IMR-90 (cell line): ENCODE measurements around the gene C1QTNF7. TPM values are rescaled to one million over a fixed set of nuclear protein-coding genes. Genes with fewer than 3 reads are reported as not detected.

Experiments
- ATAC-seq: fragments of 200-7000 bp; cut with Tn5 transposase; 2 replicates; pipeline ENCODE4 v1.9.1; 2020; ENCODE audit warnings: low read depth, mild to moderate bottlenecking, moderate library complexity
- BruUV-seq: library from RNA; stranded (reverse); fragments of 400-500 nt; replicated peaks from 2 replicates; lab custom pipeline; 2021; lab: Mats Ljungman, UMichigan
- CTCF ChIA-PET: fragments of 300-600 bp; formaldehyde crosslinking; extraction: SDS; loops from one replicate; lab custom pipeline; 2021; ENCODE audit warnings: antibody characterized with exemption; lab: Yijun Ruan, JAX
- POLR2A ChIA-PET: fragments of 300-600 bp; sonication (Branson Sonifier 250); formaldehyde crosslinking; loops from one replicate; lab custom pipeline; 2022; ENCODE audit warnings: antibody characterized with exemption; ENCODE audit not compliant: unreplicated experiment; lab: Charles Lee
- DNase-seq: peaks from one replicate; pipeline ENCODE4 v3.0.0; 2013
- H2AFZ ChIP-seq: replicated peaks from 2 replicates; pipeline ENCODE3; 2013; ENCODE audit warnings: low read length, mild to moderate bottlenecking; ENCODE audit not compliant: poor library complexity
- H2AK5ac ChIP-seq: 2 replicates; pipeline ENCODE4 v1.6.1; 2013; ENCODE audit warnings: low read depth, low read length, inconsistent platforms
- H2AK9ac ChIP-seq: replicated peaks from 2 replicates; pipeline ENCODE3; 2013; ENCODE audit warnings: mild to moderate bottlenecking, low read depth, low read length, moderate library complexity; ENCODE audit not compliant: poor library complexity
- H2BK120ac ChIP-seq: 2 replicates; pipeline ENCODE4 v1.6.1; 2013; ENCODE audit warnings: low read depth, low read length, inconsistent platforms
- H2BK15ac ChIP-seq: 3 replicates; pipeline ENCODE4 v1.6.1; 2013; ENCODE audit warnings: low read depth, low read length, inconsistent platforms
- H2BK20ac ChIP-seq: 2 replicates; pipeline ENCODE4 v1.6.1; 2013; ENCODE audit warnings: low read depth, mild to moderate bottlenecking, inconsistent platforms, low read length, moderate library complexity
- H2BK5ac ChIP-seq: 2 replicates; pipeline ENCODE4 v1.6.1; 2013; ENCODE audit warnings: mild to moderate bottlenecking, low read depth, low read length, inconsistent platforms; ENCODE audit not compliant: poor library complexity, severe bottlenecking
- H3K14ac ChIP-seq: replicated peaks from 2 replicates; pipeline ENCODE4 v1.6.1; 2013; ENCODE audit warnings: low read depth, low read length, inconsistent platforms
- H3K18ac ChIP-seq: 2 replicates; pipeline ENCODE4 v1.6.1; 2013; ENCODE audit warnings: low read depth, low read length, control low read depth
- H3K23ac ChIP-seq: 2 replicates; pipeline ENCODE4 v1.6.1; 2013; ENCODE audit warnings: low read depth, low read length, inconsistent platforms
- H3K27ac ChIP-seq: 2 replicates; pipeline ENCODE4 v1.5.1; 2013; ENCODE audit warnings: mild to moderate bottlenecking, control low read depth, low read length; ENCODE audit not compliant: insufficient read depth
- H3K27me3 ChIP-seq: 2 replicates; pipeline ENCODE4 v1.6.1; 2013; ENCODE audit warnings: low read length; ENCODE audit not compliant: control insufficient read depth, insufficient read depth
- H3K36me3 ChIP-seq: 2 replicates; pipeline ENCODE4 v1.6.1; 2013; ENCODE audit warnings: low read length, mixed read lengths; ENCODE audit not compliant: control insufficient read depth, insufficient read depth
- H3K4ac ChIP-seq: 2 replicates; pipeline ENCODE4 v1.6.1; 2013; ENCODE audit warnings: low read depth, low read length, inconsistent platforms
- H3K4me1 ChIP-seq: 2 replicates; pipeline ENCODE4 v1.6.1; 2013; ENCODE audit warnings: low read length, mixed read lengths; ENCODE audit not compliant: control insufficient read depth, insufficient read depth
- H3K4me2 ChIP-seq: 2 replicates; pipeline ENCODE4 v1.6.1; 2013; ENCODE audit warnings: low read depth, mild to moderate bottlenecking, control low read depth, low read length, moderate library complexity
- H3K4me3 ChIP-seq: 2 replicates; pipeline ENCODE4 v1.5.1; 2013; ENCODE audit warnings: low read depth, mild to moderate bottlenecking, control low read depth, low read length, moderate library complexity; ENCODE audit not compliant: insufficient read depth
- H3K56ac ChIP-seq: 2 replicates; pipeline ENCODE4 v1.6.1; 2013; ENCODE audit warnings: low read length, inconsistent platforms; ENCODE audit not compliant: insufficient read depth; ENCODE audit errors: extremely low read depth
- H3K79me1 ChIP-seq, 2 experiments: 2 replicates each; pipeline ENCODE4 v1.6.1; 2013; ENCODE audit warnings: low read length in 2 of 2, inconsistent platforms in 1 of 2, low read depth in 1 of 2
- H3K9ac ChIP-seq: 2 replicates; pipeline ENCODE4 v1.6.1; 2013; ENCODE audit warnings: low read depth, low read length, control low read depth
- H3K9me1 ChIP-seq: 2 replicates; pipeline ENCODE4 v1.6.1; 2013; ENCODE audit warnings: low read length, inconsistent platforms; ENCODE audit not compliant: insufficient read depth
- H3K9me3 ChIP-seq: 2 replicates; pipeline ENCODE4 v1.6.1; 2013; ENCODE audit warnings: low read length; ENCODE audit not compliant: control insufficient read depth, insufficient read depth
- H4K20me1 ChIP-seq: 2 replicates; pipeline ENCODE4 v1.6.1; 2013; ENCODE audit warnings: low read length, inconsistent platforms; ENCODE audit not compliant: insufficient read depth
- H4K5ac ChIP-seq: 2 replicates; pipeline ENCODE4 v1.6.1; 2013; ENCODE audit warnings: mild to moderate bottlenecking, low read depth, low read length, control low read depth
- H4K8ac ChIP-seq, 2 experiments: 2 replicates each; pipeline ENCODE4 v1.6.1; 2013; ENCODE audit warnings: low read depth in 2 of 2, low read length in 2 of 2, control low read depth in 1 of 2, inconsistent platforms in 1 of 2
- H4K91ac ChIP-seq: 2 replicates; pipeline ENCODE4 v1.6.1; 2013; ENCODE audit warnings: low read depth, low read length, inconsistent platforms; ENCODE audit not compliant: insufficient read depth
- CEBPB ChIP-seq: IDR thresholded peaks from 2 replicates; pipeline ENCODE4 v1.6.1; 2012; ENCODE audit warnings: low read depth, low read length, improper control_type of control experiment
- CHD1 ChIP-seq: IDR thresholded peaks from 2 replicates; pipeline ENCODE4 v1.6.1; 2012; ENCODE audit warnings: low read depth, low read length, improper control_type of control experiment
- POLR2A ChIP-seq: IDR thresholded peaks from 2 replicates; pipeline ENCODE4 v1.6.1; 2012; ENCODE audit warnings: mild to moderate bottlenecking, low read depth, low read length
- WGBS, 2 experiments: methylation state at CpG; one replicate each; pipeline versions ENCODE4 v1.1.5 to v1.1.7; 2013; ENCODE audit warnings: missing lambda C conversion rate in 2 of 2; ENCODE audit not compliant: insufficient read length in 1 of 2; ENCODE audit errors: extremely low coverage in 2 of 2; 5-methylcytosine and 5-hydroxymethylcytosine counted together
- dilution Hi-C: fragments of 300-500 bp; cut with HindIII; formaldehyde crosslinking; loops from one replicate; pipeline ENCODE4 v1.14.3; 2018; ENCODE audit warnings: low sequenced_read_pairs; ENCODE audit not compliant: unreplicated experiment
- in situ Hi-C: fragments of 300-500 bp; cut with MboI; formaldehyde crosslinking; loops from 3 replicates; pipeline ENCODE4 v1.14.3; 2019; ENCODE audit warnings: low sequenced_read_pairs, inconsistent platforms, mixed read lengths
- intact Hi-C: fragments of 100-400 bp; cut with micrococcal nuclease; formaldehyde crosslinking; loops from 2 replicates; pipeline ENCODE4 v1.10.0; 2022
- polyA plus RNA-seq, 3 experiments: library from polyadenylated mRNA; depleted of rRNA; stranded (reverse); fragments of >200 nt; gene quantifications; 2 replicates each; pipeline ENCODE4 v1.2.3, GENCODE V29; 2012; ENCODE audit warnings: low replicate concordance in 1 of 3
- total RNA-seq: library from RNA; depleted of rRNA; stranded (reverse); fragments of >200 nt; gene quantifications from 2 replicates; pipeline ENCODE4 v1.2.3, GENCODE V29; 2012

C1QTNF7 gene
- total and polyA plus RNA-seq, 2 of the 4 experiments (the other 2 are of a cell fraction) = 0.12 to 0.18 TPM

- Histone ChIP-seq H4K5ac (no peak overlapping the region), H4K8ac (no peak overlapping the region), H3K79me1 (no peaks in the 10 kb centered on the region), H3K4me1 (peaks cover 21% of the 10 kb centered on the region), H3K4ac (peak overlapping the region; percentile 51; the same call in 1 of the 2 replicates), H4K20me1 (no peaks in the 10 kb centered on the region), H3K23ac (peak overlapping the region; percentile 55; the same call in 1 of the 2 replicates), H2BK20ac (peak overlapping the region; percentile 20; the same call in 1 of the 2 replicates), H3K27ac (no peak overlapping the region), H3K56ac (no peak overlapping the region), H3K9ac (no peak overlapping the region), H3K18ac (peak overlapping the region; percentile 40; the same call in 1 of the 2 replicates), H2AK9ac (no peak overlapping the region), H3K36me3 (no peaks in the 10 kb centered on the region), H2BK15ac (no peak overlapping the region; the same call in 2 of the 3 replicates), H3K9me1 (no peaks in the 10 kb centered on the region; the same call in 1 of the 2 replicates), H3K27me3 (peaks cover 4% of the 10 kb centered on the region), H3K4me2 (no peak overlapping the region), H2BK120ac (0 out of 2 replicates have a peak overlapping the region, but pooled peaks have one; percentile 26), H2BK5ac (no peak overlapping the region), H3K9me3 (no peaks in the 10 kb centered on the region), H2AK5ac (no peak overlapping the region), H4K91ac (peak overlapping the region; percentile 4; the same call in 1 of the 2 replicates), H3K4me3 (no peak overlapping the region), H2AFZ (no peak overlapping the region), H3K14ac (no peak overlapping the region)
- in situ Hi-C loops (loop anchor here (5.0 to 25.0 kb wide), 5 partner anchors 124 to 1821 kb away; partner anchors contain the start of gene BOD1L1), dilution Hi-C loops (no loop called here), intact Hi-C loops (loop anchor here (5.0 kb wide), 1 partner anchor 441 kb away; no protein-coding TSS in a partner anchor)
- DNase-seq (no peak), ATAC-seq (no peak)
- WGBS, 2 experiments = no CpG with 5 or more reads among the region's 2 CpGs
- ChIA-PET CTCF (interaction anchor here (0.6 to 2.7 kb wide), 6 partner anchors 11 to 226 kb away, joined by 3 to 14 read pairs (median 12); partner anchors contain the start of gene CC2D2A), POLR2A (no interaction called here)
- BruUV-seq = no TSS peak
- TF ChIP-seq POLR2A (no peak), CEBPB (no peak), CHD1 (no peak)
Observed at GRCh38 chr4:15458616-15459015, 30.8 kb downstream of the C1QTNF7 start.
